HT-29 (cell line): Measurements from ENCODE around the gene CCNG1. TPM values are rescaled to one million over a fixed set of nuclear protein-coding genes. Genes with fewer than 3 reads are reported as not detected.

Source experiments
- DNase-seq: peaks from one replicate; pipeline ENCODE4 v3.0.0-alpha.2; 2015; ENCODE audit warnings: low spot score
- small RNA-seq: library from RNA; depleted of rRNA; stranded (forward); fragments of <200 nt; gene quantifications from one replicate; pipeline ENCODE3, GENCODE V24; 2014
- total RNA-seq: library from RNA; depleted of rRNA; stranded (reverse); fragments of >200 nt; shearing (Covaris generic); gene quantifications from 2 replicates; pipeline ENCODE4 v1.2.3, GENCODE V29; 2014; rRNA removed

CCNG1 gene
- total RNA-seq, 1 experiment from 2014 or later, result 66.5 TPM

DNA sequence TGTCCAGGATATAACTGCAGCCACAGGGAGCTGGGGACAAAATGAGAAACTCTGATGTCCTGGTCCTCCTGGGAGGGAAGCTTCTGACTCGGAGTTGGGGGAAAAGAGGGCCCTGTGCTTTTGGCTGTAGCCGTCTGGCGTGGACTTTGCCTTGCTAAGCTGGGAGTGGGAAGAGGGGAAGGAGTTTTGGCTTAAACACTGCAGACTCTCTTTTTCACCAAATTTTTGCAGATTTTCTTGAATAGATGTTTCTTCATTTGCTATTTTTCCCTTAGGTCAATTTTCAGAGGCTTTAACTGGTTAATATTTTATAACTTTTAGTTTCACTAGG lies 52.3 kb downstream of the CCNG1 start:
- DNase-seq, result no peak

Small RNAs within 50 kb of the gene (small RNA-seq; reads per million reads assigned to genes)
- gene AC008723.1, result not detected

Other genes with a start within 250 kb of the CCNG1 start
- 18.4 and 20.8 TPM in 2 replicates for gene NUDCD2, start 22.5 kb downstream of the CCNG1 start, total RNA-seq
- 15.9 and 18.3 TPM in 2 replicates for gene HMMR, start 23.0 kb downstream of the CCNG1 start, total RNA-seq
- 26.2 and 28.2 TPM in 2 replicates for gene MAT2B, start 68.0 kb downstream of the CCNG1 start, total RNA-seq